ENCODE data around the gene DPYSL3.
A peak's percentile ranks its signal among the peaks of the same experiment; 100 is the strongest.

The DPYSL3 gene

DNA sequence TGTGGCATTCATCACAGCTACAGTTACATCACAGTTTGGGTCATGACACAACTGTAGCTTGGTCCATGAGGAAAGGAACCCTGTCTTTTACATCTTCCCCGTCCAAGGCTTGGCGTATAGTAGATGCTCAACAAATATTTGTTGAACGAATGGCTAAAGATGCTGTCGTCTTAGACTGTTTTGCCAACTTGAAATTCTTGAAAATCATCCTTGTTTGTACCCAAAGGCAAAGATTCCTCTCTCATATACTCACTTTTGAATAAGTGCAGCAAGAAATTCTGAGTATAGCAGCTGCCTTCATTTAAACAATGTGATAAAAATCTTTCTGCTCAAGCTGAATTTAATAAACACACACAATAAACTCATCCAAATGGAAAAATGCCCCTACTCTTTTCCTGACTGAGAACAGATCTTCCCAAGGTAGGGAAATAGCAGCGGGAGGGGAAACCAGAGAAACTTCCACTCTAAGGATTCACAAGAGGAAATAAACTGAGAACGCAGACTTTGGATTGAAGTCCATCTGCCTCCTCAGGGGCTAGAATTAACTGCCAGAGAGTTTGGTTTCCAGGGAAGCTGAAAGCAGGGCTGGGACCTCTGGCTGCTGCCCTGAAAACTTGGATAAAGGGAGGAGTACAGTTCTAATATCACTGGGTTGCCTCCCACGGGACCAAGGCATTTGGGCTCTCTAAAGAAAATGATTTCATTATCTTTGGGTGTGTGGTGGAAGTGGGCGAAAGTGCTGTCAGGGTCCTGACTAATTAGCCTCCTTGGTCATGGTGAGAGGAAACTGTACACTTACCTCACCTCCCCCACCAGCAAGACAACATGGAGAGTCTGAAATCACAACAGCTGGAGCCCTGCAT, 99.1 kb downstream of the DPYSL3 start:
- no peak overlapping the region for H3K4me3 ChIP-seq (replicated peaks; ENCODE audit: low read depth, low read length)
- TF ChIP-seq, protein P1, sequence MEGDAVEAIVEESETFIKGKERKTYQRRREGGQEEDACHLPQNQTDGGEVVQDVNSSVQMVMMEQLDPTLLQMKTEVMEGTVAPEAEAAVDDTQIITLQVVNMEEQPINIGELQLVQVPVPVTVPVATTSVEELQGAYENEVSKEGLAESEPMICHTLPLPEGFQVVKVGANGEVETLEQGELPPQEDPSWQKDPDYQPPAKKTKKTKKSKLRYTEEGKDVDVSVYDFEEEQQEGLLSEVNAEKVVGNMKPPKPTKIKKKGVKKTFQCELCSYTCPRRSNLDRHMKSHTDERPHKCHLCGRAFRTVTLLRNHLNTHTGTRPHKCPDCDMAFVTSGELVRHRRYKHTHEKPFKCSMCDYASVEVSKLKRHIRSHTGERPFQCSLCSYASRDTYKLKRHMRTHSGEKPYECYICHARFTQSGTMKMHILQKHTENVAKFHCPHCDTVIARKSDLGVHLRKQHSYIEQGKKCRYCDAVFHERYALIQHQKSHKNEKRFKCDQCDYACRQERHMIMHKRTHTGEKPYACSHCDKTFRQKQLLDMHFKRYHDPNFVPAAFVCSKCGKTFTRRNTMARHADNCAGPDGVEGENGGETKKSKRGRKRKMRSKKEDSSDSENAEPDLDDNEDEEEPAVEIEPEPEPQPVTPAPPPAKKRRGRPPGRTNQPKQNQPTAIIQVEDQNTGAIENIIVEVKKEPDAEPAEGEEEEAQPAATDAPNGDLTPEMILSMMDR (IDR thresholded peaks at IDR 0.05; ENCODE audit: low read length, missing control alignments), result no peak
- peak; percentile 37 for DNase-seq (ENCODE audit: low read depth)

- no peak for DNase-seq (ENCODE audit: low read depth)
- H3K4me3 ChIP-seq (replicated peaks; ENCODE audit: low read depth, low read length), result no peak overlapping the region
- TF ChIP-seq, protein P1 (IDR thresholded peaks at IDR 0.05; ENCODE audit: low read length, missing control alignments), result no peak
Observed at GRCh38 chr5:147408980-147409379, 100.9 kb downstream of the DPYSL3 start.

DNA sequence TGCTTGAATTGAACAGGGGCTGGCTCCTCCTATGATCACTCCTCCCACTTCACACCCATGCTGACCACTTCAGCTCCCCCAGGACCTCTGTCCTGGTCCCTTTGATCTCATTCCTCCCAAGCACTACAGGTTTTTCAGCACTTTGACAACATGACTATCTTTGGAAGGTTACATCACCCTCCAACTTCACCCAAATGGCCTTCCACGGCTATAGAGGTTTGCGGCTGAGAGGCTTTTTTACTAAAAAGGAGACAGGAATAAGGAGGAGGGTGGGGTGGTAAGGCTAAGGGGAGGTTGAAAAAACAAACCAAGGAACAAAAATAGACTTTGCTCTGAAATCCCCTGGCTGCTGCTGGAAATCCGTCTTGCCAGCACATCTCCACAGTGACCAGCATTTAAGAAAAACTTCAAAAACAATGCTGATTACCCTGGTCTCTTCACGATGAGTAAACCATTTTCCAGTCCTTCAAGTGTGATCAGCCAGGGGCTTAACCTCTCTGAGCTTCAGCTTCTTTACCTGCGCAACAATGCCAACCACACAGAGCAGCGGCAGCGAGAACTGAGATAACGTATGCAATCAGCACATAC, 102.7 kb downstream of the DPYSL3 start:
- peak; percentile 81 for DNase-seq (ENCODE audit: low read depth)
- H3K4me3 ChIP-seq (replicated peaks; ENCODE audit: low read depth, low read length), result no peak overlapping the region
- TF ChIP-seq, protein P1 (IDR thresholded peaks at IDR 0.05; ENCODE audit: low read length, missing control alignments), result no peak

GRCh38 chr5:147406636-147407035, 103.2 kb downstream of the DPYSL3 start:
- H3K4me3 ChIP-seq (replicated peaks; ENCODE audit: low read depth, low read length), result no peak overlapping the region
- DNase-seq (ENCODE audit: low read depth), result no peak
- TF ChIP-seq, protein P1 (IDR thresholded peaks at IDR 0.05; ENCODE audit: low read length, missing control alignments), result no peak

GRCh38 chr5:147404706-147405105, 105.2 kb downstream of the DPYSL3 start:
- TF ChIP-seq, protein P1 (IDR thresholded peaks at IDR 0.05; ENCODE audit: low read length, missing control alignments), result no peak
- no peak overlapping the region for H3K4me3 ChIP-seq (replicated peaks; ENCODE audit: low read depth, low read length)
- no peak for DNase-seq (ENCODE audit: low read depth)

DNA sequence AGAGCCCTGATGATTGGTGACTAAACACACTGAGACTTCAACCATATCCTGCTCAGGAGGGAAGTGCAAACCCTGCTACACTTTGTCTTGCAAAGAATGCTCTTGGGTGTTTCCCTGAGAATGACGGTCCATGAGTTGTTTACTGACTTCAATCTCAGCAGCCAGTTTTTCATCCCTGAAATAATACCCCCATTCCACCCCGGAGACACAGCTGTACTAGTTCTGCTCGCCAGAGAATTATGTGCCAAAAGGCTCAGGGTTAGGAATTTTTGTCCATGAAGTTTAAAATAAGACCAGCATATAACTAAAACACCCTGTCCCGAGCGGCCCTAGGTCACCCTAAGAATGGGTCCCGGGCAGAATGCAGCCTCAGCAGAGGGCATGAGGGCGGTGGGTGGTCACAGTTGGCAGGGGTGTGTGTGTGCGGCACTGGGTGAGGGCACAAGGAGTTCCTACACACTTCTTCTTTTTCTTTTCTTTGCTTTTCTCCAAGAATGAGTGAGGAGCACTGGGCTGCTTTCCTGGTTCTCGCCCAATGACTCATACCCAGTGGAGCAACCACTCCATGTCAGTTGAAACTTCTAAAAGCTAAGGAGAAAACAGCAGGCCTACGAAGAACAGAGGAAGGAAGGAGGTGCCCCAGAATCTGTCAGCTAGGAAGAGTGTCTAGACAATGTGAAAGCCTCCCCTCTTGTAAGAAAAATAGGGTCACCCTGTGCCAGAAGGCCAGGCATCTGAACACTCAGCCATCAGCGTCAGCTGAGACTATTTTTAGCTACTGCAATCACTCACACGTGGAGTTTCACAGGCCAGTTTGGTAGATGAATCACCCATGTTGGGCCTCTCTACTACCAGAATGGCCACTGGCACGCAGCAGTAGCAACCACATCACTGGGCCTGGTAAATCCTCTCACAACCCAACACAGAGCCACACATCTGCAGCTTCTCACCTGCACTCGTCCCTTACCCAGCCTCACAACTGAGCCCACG, 105.9 kb downstream of the DPYSL3 start:
- H3K4me3 ChIP-seq (replicated peaks; ENCODE audit: low read depth, low read length), result peak overlapping the region; percentile 17
- TF ChIP-seq, protein P1 (IDR thresholded peaks at IDR 0.05; ENCODE audit: low read length, missing control alignments), result no peak
- peak; percentile 99 for DNase-seq (ENCODE audit: low read depth)

Measured in fibroblast of pulmonary artery (primary cell).